ENCODE data around the gene CFAP97D2. TPM values are rescaled to one million over a fixed set of nuclear protein-coding genes. Genes with fewer than 3 reads are reported as not detected.
A peak's percentile ranks its signal among the peaks of the same experiment; 100 is the strongest.

CFAP97D2 gene
- total and polyA plus RNA-seq, 2 donors (not counting 3 experiments of a cell fraction or from before 2014, with no cell fraction given): not detected

DNA sequence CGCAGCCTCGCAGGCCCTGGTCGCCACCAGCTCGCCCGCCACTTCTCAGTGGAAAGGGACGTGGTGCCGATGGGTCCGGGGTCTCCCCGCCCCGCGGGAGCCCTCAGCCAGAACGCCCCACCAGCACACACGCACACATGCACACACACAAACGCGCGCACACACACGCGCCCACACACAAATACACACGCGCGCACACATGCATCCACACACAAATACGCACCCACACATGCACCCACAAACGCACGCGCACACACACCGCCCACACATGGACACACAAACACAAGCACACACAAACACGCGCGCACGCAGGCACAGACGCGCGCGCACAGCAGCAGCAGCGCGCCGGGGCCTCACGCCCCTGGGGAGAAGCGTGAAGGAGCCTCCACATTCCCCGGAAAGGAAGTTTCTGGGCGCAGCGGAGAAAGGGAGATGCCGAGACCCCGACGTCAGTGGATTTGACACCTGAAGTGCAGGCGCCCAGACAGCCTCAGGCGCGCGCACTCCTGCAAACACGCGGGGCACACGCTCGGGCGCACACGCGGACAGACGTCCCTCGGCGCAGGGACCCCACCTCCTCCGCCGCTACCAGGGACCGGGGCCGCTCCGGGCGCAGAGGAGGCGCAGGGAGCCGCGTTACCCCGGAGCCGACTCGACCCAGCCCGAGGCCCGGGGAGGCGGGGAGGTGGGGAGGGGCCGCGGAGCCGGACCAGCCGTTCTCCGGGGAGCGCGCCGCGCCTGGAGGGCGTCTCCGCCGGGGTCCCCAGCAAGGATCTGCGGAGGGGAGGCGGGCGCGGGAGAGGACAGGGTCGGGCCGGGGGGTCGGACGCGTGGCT is 47.3 kb upstream of the CFAP97D2 start:
- Histone ChIP-seq H3K27ac (ENCODE audit: insufficient read depth, low read depth, low read length) (peak overlapping the region; percentile 87), H3K36me3 (ENCODE audit: control insufficient read depth in 2 of 2, extremely low read depth in 1 of 2, insufficient read depth in 2 of 2, low read length in 2 of 2) (no peaks in the 10 kb centered on the region), H3K9me1 (replicated peaks; ENCODE audit: control insufficient read depth, extremely low read depth, insufficient read depth, low read length) (no peaks in the 10 kb centered on the region), H3K4me3 (replicated peaks in 1 of 3; ENCODE audit: insufficient read depth in 1 of 3, low read depth in 1 of 3, low read length in 3 of 3) (peak overlapping the region; percentile 31 to 86 (median 51)), H3K9ac (replicated peaks; ENCODE audit: extremely low read depth, insufficient read depth, low read length) (peak overlapping the region; percentile 84), H3K4me1 (ENCODE audit: control insufficient read depth, extremely low read depth, insufficient read depth, low read length) (peaks cover 43% of the 10 kb centered on the region), H4K20me1 (replicated peaks; ENCODE audit: control insufficient read depth, extremely low read depth, insufficient read depth, low read length) (no peaks in the 10 kb centered on the region), H3K9me3 (replicated peaks; ENCODE audit: control insufficient read depth, insufficient read depth, low read length) (no peaks in the 10 kb centered on the region), H3K79me2 (ENCODE audit: control insufficient read depth, insufficient read depth, low read length) (peaks cover 48% of the 10 kb centered on the region), H3K4me2 (ENCODE audit: insufficient read depth, low read length) (peak overlapping the region; percentile 66), H3K27me3 (ENCODE audit: control insufficient read depth in 2 of 2, insufficient read depth in 2 of 2, low read length in 2 of 2) (no peaks in the 10 kb centered on the region), H2AFZ (ENCODE audit: low read depth, low read length) (no peak overlapping the region)
- DNase-seq (ENCODE audit: low read depth, low spot score) (no peak), FAIRE-seq (no peak)
- intact Hi-C loops (cut with micrococcal nuclease) (loop anchor here (1.0 to 2.0 kb wide), 4 partner anchors 17 to 180 kb away; no protein-coding TSS in a partner anchor), dilution Hi-C loops (cut with MboI; ENCODE audit: extremely low pct_ligation_motif_present, low sequenced_read_pairs) (no loop called here)
- ChIA-PET CTCF (interaction anchor here (0.6 to 1.6 kb wide), 3 partner anchors 13 to 66 kb away, joined by 3 to 8 read pairs (median 5); no protein-coding TSS in a partner anchor), POLR2A (interaction anchor here (1.6 to 2.6 kb wide), 2 partner anchors 13 to 30 kb away, joined by 4 to 10 read pairs; no protein-coding TSS in a partner anchor)
- TF ChIP-seq EZH2 (IDR thresholded peaks at IDR 0.05; ENCODE audit: borderline replicate concordance, low read depth, low read length, severe bottlenecking) (no peak), GATA2 (IDR thresholded peaks at IDR 0.05; ENCODE audit: insufficient read depth, insufficient read length, low read depth, low read length) (peak; percentile 6)
- TSS peak; percentile 54 for BruUV-seq (replicated peaks)

DNA sequence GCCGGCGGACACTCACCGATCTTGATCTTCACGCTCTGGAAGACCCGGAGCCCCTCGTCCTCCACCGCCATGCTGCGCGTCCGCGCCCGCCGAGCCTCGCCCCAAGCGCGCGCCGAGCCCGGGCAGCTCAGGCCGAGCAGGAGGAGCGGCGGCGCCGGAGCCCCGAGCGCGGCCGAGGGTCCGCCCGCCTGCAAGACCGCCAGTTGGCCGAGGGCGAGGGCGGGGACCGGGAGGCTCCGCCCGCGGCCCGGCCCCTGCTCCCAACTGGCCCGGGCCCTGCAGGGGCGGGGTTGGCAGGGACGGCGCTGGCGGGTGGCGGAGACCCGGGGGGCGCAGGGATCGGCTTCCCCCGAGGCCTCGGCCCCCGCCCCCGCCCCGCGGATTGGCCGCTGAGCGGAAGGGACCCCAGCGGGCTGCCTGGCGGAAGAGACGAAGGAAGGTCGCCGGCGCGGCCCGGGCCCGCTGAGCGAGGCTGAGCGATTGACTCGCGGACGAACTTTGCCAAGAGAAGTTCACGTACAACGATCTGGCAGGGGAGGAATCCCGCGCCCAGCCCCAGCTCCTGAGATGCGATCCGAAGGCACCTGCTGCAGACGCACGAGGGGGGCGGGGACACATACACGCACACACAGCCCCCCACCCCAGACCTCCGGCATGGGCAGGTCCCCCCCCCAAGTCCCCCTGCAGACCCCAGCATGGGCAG is 46.5 kb upstream of the CFAP97D2 start, which contains the start of gene RASA3:
Gene RASA3 (minus strand): TSS at position 205 of the 703 bp plus-strand sequence. CDS start 134 bp downstream, at position 71.
- no TSS peak for BruUV-seq (replicated peaks)
- H3K79me2 ChIP-seq (ENCODE audit: control insufficient read depth, insufficient read depth, low read length): peaks cover 41% of the 10 kb centered on the region
- peaks cover 37% of the 10 kb centered on the region for H3K4me1 ChIP-seq (ENCODE audit: control insufficient read depth, extremely low read depth, insufficient read depth, low read length)
- peak within 1 kb of the TSS; percentile 87 for H3K27ac ChIP-seq (ENCODE audit: insufficient read depth, low read depth, low read length)
- DNase-seq (ENCODE audit: low read depth, low spot score): peak; percentile 76
- H3K4me3 ChIP-seq (replicated peaks in 1 of 3; ENCODE audit: insufficient read depth in 1 of 3, low read depth in 1 of 3, low read length in 3 of 3): peak within 1 kb of the TSS; percentile 31 to 86 (median 51)
- peak within 1 kb of the TSS; percentile 66 for H3K4me2 ChIP-seq (ENCODE audit: insufficient read depth, low read length)
- H3K27me3 ChIP-seq (ENCODE audit: control insufficient read depth in 2 of 2, insufficient read depth in 2 of 2, low read length in 2 of 2): no peaks in the 10 kb centered on the region
- peak; percentile 76 for FAIRE-seq
- no peaks in the 10 kb centered on the region for H3K36me3 ChIP-seq (ENCODE audit: control insufficient read depth in 2 of 2, extremely low read depth in 1 of 2, insufficient read depth in 2 of 2, low read length in 2 of 2)
- no peaks in the 10 kb centered on the region for H3K9me3 ChIP-seq (replicated peaks; ENCODE audit: control insufficient read depth, insufficient read depth, low read length)
- dilution Hi-C loops (cut with MboI; ENCODE audit: extremely low pct_ligation_motif_present, low sequenced_read_pairs): no loop called here
- H3K9ac ChIP-seq (replicated peaks; ENCODE audit: extremely low read depth, insufficient read depth, low read length): peak within 1 kb of the TSS; percentile 84
- POLR2A ChIA-PET: interaction anchor here (1.6 to 2.6 kb wide), 2 partner anchors 14 to 29 kb away, joined by 4 to 10 read pairs; no protein-coding TSS in a partner anchor
- TF ChIP-seq POLR2AphosphoS5 (IDR thresholded peaks at IDR 0.05; ENCODE audit: insufficient read depth, low read depth, low read length) (peak; percentile 85), JUN (IDR thresholded peaks at IDR 0.05; ENCODE audit: borderline replicate concordance, insufficient read depth, insufficient read length, low read depth) (no peak), POLR2A (IDR thresholded peaks at IDR 0.05; ENCODE audit: low read depth, low read length) (peak; percentile 80), MYC (IDR thresholded peaks at IDR 0.05; ENCODE audit: low read depth, low read length) (no peak)
- TF ChIP-seq, protein P1, sequence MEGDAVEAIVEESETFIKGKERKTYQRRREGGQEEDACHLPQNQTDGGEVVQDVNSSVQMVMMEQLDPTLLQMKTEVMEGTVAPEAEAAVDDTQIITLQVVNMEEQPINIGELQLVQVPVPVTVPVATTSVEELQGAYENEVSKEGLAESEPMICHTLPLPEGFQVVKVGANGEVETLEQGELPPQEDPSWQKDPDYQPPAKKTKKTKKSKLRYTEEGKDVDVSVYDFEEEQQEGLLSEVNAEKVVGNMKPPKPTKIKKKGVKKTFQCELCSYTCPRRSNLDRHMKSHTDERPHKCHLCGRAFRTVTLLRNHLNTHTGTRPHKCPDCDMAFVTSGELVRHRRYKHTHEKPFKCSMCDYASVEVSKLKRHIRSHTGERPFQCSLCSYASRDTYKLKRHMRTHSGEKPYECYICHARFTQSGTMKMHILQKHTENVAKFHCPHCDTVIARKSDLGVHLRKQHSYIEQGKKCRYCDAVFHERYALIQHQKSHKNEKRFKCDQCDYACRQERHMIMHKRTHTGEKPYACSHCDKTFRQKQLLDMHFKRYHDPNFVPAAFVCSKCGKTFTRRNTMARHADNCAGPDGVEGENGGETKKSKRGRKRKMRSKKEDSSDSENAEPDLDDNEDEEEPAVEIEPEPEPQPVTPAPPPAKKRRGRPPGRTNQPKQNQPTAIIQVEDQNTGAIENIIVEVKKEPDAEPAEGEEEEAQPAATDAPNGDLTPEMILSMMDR (IDR thresholded peaks at IDR 0.05; ENCODE audit: extremely low read depth in 1 of 2, insufficient read depth in 1 of 2, low read depth in 1 of 2, low read length in 2 of 2): no peak
- intact Hi-C loops (cut with micrococcal nuclease): loop anchor here (1.0 kb wide), 1 partner anchor 90 kb away; no protein-coding TSS in a partner anchor
- no peaks in the 10 kb centered on the region for H3K9me1 ChIP-seq (replicated peaks; ENCODE audit: control insufficient read depth, extremely low read depth, insufficient read depth, low read length)
- CTCF ChIA-PET: interaction anchor here (0.6 to 1.6 kb wide), 2 partner anchors 12 to 14 kb away, joined by 3 to 8 read pairs; no protein-coding TSS in a partner anchor
- H2AFZ ChIP-seq (ENCODE audit: low read depth, low read length): peak within 1 kb of the TSS; percentile 44
- H4K20me1 ChIP-seq (replicated peaks; ENCODE audit: control insufficient read depth, extremely low read depth, insufficient read depth, low read length): no peaks in the 10 kb centered on the region

All from endothelial cell of umbilical vein (primary cell).